Cardiac septum (tissue), 1 donor: ENCODE data around the gene CYRIA. TPM values are rescaled to one million over a fixed set of nuclear protein-coding genes. Genes with fewer than 3 reads are reported as not detected.

Experiments used
- DNase-seq: peaks from one replicate; pipeline ENCODE4 v3.0.0-alpha.2; 2020; ENCODE audit warnings: low spot score
- intact Hi-C: fragments of 100-400 bp; cut with DNase I; formaldehyde crosslinking; loops from one replicate; pipeline ENCODE4 v1.14.0; 2022
- long read RNA-seq: library from polyadenylated mRNA; unstranded; transcript quantifications from one replicate; pipeline ENCODE4 v2.0.0, GENCODE V29; 2021
- total RNA-seq: library from RNA; stranded (reverse); fragmentation: NEBNext Ultra II Directional; extraction: Animal tissue kit (Norgen Biotek cat#: 25700); gene quantifications from one replicate; pipeline ENCODE4 v1.2.1, GENCODE V29; 2021
- donor health status: DM: no; HTN: no; CAD: no.

The CYRIA gene
- 3.7 TPM for total RNA-seq
- long read RNA-seq, partial matches to known transcripts, result 0 of 1 reads
- long read RNA-seq, other reads (novel, unspliced or antisense), result 1 of 1 reads

GRCh38 chr2:16665748-16666448 lies at the start of gene CYRIA:
Gene CYRIA, minus strand, starts transcription at chr2:16665834. Its CDS starts 77,715 bp downstream, at chr2:16588119.
- DNase-seq, result peak; percentile 92

GRCh38 chr2:16713011-16713423 lies 47.4 kb upstream of the CYRIA start:
- intact Hi-C loops, result no loop called here
- DNase-seq, result no peak

More at GRCh38 chr2:16665748-16666448, at the start of gene CYRIA:
- intact Hi-C loops, result no loop called here

- intact Hi-C loops, result no loop called here
Measured at GRCh38 chr2:16709769-16710168, 44.1 kb upstream of the CYRIA start.

GRCh38 chr2:16708173-16708572 lies 42.5 kb upstream of the CYRIA start:
- no peak for DNase-seq
- intact Hi-C loops, result no loop called here

More at GRCh38 chr2:16709769-16710168, 44.1 kb upstream of the CYRIA start:
- DNase-seq, result no peak

- no peak for DNase-seq
- intact Hi-C loops, result no loop called here
Measured at GRCh38 chr2:16707014-16707623, 41.5 kb upstream of the CYRIA start.

GRCh38 chr2:16700551-16701259 lies 35.1 kb upstream of the CYRIA start:
- intact Hi-C loops, result no loop called here
- DNase-seq, result no peak

- intact Hi-C loops, result no loop called here
- DNase-seq, result no peak
Measured at GRCh38 chr2:16693854-16694253, 28.2 kb upstream of the CYRIA start.

GRCh38 chr2:16691261-16691660 lies 25.6 kb upstream of the CYRIA start:
- DNase-seq, result no peak
- intact Hi-C loops, result no loop called here

GRCh38 chr2:16687955-16688354 lies 22.3 kb upstream of the CYRIA start:
- intact Hi-C loops, result no loop called here
- DNase-seq, result no peak

GRCh38 chr2:16687222-16687621 lies 21.6 kb upstream of the CYRIA start:
- intact Hi-C loops, result no loop called here
- DNase-seq, result no peak

GRCh38 chr2:16686641-16687040 lies 21.0 kb upstream of the CYRIA start:
- intact Hi-C loops, result no loop called here
- DNase-seq, result no peak

- intact Hi-C loops, result no loop called here
- no peak for DNase-seq
Measured at GRCh38 chr2:16685340-16685715, 19.7 kb upstream of the CYRIA start.

- no peak for DNase-seq
- intact Hi-C loops, result no loop called here
Measured at GRCh38 chr2:16684676-16685339, 19.2 kb upstream of the CYRIA start.

- intact Hi-C loops, result no loop called here
Measured at GRCh38 chr2:16683576-16683975, 17.9 kb upstream of the CYRIA start.

GRCh38 chr2:16682431-16683118 lies 16.9 kb upstream of the CYRIA start:
- intact Hi-C loops, result no loop called here
- DNase-seq, result no peak

More at GRCh38 chr2:16683576-16683975, 17.9 kb upstream of the CYRIA start:
- DNase-seq, result no peak

- no peak for DNase-seq
- intact Hi-C loops, result no loop called here
Measured at GRCh38 chr2:16680781-16681180, 15.1 kb upstream of the CYRIA start.

- no peak for DNase-seq
- intact Hi-C loops, result no loop called here
Measured at GRCh38 chr2:16680304-16680703, 14.7 kb upstream of the CYRIA start.

- intact Hi-C loops, result no loop called here
- no peak for DNase-seq
Measured at GRCh38 chr2:16678964-16679363, 13.3 kb upstream of the CYRIA start.

GRCh38 chr2:16677875-16678274 lies 12.2 kb upstream of the CYRIA start:
- DNase-seq, result no peak
- intact Hi-C loops, result no loop called here

GRCh38 chr2:16675781-16676180 lies 10.1 kb upstream of the CYRIA start:
- no peak for DNase-seq
- intact Hi-C loops, result no loop called here
